HG02852 (cell line): ENCODE results near the gene NCOA6.
"Not testable (repeated sequence)": the region's sequence is repeated elsewhere in the genome, so short reads cannot be mapped to it uniquely, and the experiment has no call there.

Experiments
- ATAC-seq: cut with Tn5 transposase; IDR thresholded peaks from one replicate; pipeline ENCODE4 v1.9.1; 2021; ENCODE audit warnings: mild to moderate bottlenecking, moderate library complexity; ENCODE audit not compliant: unreplicated experiment

NCOA6 gene

GRCh38 chr20:34831936-34832335 lies 6.5 kb upstream of the NCOA6 start:
- ATAC-seq = no peak

GRCh38 chr20:34829191-34829590 lies 3.7 kb upstream of the NCOA6 start:
- no peak for ATAC-seq

DNA sequence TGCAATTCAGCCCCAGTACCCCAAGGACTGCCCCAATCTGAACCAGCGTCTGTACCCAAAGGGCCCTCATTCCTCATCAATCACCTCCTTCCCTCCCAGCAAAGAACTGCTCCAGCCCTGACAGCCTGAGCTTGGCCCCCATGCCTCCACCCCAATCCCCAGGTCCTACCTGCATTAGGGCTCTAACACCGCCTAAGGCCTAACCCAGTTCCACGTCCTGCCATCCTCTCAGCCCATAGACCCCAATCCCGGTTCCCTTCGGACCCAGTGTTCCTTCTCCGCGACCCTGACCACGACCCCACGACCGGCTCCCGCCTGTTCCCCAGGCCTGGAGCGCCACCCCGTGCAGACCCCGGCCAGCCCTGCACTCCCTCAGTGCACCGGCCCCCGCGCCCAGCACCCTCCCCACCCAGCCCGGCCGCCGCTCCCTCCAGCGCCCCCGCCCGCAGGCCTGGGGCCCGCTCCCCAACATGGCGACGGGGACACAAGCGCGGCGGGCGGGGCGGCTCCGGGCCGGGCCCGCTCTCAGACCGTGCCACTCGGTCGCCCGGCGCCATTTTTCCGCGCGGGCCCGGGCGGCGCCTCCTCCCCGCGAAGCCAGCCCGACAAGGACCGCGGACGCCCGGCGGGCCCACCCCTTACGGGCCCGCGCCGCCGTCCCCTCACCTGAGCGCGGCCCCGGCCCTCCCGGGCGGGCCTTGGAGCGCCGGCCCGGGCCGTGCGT lies 483 bp downstream of the NCOA6 start:
- peak; percentile 80 for ATAC-seq

- peak; percentile 44 for ATAC-seq
Observed at GRCh38 chr20:34824452-34824805, 1.0 kb downstream of the NCOA6 start.

DNA sequence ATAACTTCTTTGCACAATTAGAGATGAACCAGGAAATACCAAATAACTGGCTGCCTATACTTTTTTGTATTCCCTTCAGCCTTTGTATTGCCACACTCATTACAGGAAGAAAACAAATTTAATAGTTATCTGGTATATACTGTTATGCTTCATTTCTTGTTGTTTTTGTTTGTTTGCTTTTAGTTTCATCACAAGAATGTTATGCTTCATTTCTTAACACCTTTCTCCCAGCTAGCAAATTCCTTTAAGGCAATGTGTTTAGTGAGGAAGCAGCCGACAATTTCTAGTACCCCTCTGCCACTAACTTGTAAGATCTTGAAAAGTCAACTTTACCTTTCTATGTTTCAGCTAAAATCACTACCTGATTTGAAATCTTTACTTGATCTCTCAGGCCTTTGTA lies 1.4 kb downstream of the NCOA6 start:
- no peak for ATAC-seq

- no peak for ATAC-seq
Observed at GRCh38 chr20:34820805-34821578, 4.5 kb downstream of the NCOA6 start.

DNA sequence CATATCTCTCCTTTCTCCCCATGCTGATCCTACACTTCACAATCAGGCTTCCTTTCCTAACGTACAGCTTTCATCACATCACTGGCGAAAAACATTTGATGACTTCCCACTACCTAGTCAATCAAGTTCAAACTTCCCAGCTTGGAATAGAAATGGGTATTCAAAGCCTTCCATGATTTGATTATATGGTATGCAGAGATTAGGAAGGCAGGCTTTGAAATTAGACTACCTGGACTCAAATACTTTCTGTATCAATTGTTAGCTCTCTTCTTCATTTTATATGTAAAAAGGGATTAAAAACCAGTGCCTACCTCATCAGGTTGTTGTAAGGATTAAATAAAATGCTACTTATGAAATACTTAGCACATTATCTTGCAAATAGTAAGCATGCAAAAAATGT lies 7.7 kb downstream of the NCOA6 start:
- ATAC-seq = no peak

DNA sequence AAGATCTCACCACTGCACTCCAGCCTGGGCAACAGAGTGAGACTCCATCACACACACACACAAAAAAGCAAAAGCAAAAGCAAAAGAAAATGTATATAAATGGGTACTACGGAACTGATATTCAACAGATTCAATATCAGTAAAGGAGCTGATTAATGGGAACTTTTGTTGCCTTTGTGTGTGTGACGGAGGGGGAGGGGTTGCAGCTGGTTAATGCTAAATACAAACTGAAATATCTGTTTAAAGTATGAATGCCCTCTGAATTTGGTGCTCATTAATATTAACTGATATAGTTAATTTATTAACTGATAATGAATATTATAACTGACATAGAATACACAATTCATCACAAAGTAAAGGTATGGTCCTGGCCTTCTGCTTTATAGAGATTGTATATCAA lies 8.4 kb downstream of the NCOA6 start:
- no peak for ATAC-seq

DNA sequence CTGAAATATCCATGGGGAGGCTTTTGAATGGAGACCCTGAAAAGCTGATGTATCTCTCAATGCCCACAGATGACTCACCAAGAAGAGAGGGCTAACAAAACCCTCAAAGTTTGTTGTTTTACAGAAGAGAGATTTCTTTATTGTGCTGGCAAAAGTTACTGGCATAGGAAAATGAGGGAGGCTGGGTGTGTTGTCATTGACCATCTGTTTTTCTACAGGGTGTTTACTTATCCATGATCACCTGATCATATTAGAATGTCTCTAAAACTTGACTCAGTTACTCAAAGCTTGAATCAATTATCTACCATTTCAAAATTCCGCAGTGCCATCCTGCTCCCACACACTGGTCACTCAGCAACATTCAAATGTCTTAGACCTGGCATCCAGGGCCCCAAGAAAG lies 9.8 kb downstream of the NCOA6 start:
- no peak for ATAC-seq

DNA sequence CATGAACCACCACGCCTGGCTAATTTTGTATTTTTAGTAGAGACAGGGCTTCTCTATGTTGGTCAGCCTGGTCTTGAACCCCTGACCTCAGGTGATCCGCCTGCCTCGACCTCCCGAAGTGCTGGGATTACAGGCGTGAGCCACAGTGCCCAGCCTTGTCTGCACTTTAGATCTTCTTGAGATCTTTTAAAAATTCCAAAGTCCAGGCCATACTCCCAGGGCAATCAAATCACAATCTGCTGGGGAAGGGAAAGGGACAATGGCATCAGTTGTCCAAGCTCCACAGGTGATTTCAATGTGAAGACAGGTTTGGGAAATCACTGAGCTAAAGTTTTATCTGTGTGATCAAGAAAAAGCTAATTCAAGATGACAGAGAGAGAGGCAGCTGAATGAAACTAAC lies 16.9 kb downstream of the NCOA6 start:
- ATAC-seq = no peak

- ATAC-seq = not testable (repeated sequence)
Observed at GRCh38 chr20:34807944-34808465, 17.4 kb downstream of the NCOA6 start.

DNA sequence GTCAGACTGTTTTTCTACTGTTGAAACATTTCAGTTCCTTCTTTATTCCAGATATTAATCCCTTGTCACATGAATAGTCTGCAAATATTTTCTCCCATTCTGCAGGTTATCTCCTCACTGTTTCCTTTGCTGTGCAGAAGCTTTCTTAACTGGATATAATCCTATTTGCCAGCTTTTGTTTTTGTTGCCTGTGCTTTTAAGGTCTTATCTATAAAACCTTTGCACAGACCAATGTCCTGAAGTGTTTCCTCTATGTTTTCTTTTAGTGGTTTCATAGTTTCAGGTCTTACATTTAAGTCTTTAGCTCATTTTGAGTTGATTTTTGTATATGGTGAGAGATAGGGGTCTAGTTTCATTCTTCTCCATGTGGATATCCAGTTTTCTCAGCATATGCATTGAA lies 19.2 kb downstream of the NCOA6 start:
- no peak for ATAC-seq

DNA sequence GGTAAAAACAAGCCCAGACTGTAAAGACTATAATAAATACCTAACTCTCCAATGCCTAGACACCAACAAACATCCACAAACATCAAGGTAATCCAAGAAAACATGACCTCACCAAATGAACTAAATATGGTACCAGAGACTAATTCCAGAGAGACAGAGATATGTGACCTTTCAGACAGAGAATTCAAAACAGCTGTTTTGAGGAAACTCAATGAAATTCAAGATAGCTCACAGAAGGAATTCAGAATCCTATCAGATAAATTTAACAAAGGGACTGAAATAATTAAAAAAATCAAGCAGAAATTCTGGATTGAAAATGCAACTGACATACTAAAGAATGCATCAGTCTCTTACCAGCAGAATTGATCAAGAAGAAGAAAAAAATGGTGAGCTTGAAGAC lies 26.6 kb downstream of the NCOA6 start:
- no peak for ATAC-seq

DNA sequence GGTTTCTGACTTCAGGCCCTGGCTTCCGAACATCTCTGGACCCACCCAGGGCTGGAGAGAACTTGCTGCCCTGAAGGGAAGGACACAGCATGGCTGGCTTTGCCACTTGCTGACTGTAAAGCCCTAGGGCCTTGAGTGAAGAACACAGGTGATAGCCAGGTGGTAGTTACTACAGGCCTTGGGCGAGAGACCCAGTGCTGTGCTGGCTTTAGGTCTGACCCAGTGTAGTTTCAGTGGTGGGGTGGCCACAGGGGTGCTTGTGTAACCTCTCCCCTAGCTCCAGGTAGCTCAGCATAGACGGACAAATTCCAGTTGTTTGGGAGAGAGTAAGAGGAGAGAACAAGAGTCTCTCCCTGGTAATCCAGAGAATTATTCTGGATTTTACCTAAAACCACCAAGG lies 27.1 kb downstream of the NCOA6 start:
- ATAC-seq = no peak

DNA sequence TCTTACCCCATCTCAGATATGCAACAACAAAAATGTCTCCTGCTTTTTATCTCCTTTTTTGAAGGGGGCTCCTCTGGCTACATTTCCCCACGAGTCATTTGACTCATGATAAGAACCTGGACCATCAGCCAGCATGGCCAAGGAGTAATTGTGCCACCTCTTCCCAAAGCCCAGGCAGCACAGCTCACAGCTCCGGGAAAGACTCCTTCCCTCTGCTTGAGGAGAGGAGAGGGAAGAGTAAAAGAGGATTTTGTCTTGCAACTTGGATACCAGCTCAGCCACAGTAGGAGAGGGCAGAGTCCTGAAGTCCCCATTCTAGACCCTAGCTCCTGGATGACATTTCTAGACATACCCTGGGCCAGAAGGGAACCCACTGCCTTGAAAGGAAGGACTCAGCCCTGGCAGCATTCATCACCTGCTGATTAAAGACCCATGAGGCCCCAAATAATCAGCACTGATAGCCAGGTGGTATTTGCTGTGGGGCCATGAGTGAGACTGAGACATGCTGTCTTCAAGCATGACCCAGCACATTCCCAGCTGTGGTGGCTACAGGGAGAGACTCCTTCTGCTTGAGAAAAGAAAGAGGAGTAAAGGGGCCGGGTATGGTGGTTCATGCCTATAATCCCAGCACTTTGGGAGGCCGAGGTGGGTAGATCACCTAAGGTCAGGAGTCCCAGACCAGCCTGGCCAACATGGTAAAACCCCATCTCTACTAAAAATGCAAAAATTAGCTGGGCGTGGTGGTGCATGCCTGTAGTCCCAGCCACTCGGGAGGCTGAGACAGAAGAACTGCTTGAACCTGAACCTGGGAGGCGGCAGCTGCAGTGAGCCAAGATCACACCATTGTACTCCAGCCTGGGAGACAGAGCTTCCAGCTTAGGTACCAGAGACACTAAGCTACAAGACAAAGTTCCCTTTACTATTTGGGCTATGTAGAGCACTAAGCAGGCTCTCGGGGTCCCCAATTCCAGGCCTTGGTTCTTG lies 28.1 kb downstream of the NCOA6 start:
- ATAC-seq = no peak

GRCh38 chr20:34794006-34794585 lies 31.4 kb downstream of the NCOA6 start:
- no peak for ATAC-seq

DNA sequence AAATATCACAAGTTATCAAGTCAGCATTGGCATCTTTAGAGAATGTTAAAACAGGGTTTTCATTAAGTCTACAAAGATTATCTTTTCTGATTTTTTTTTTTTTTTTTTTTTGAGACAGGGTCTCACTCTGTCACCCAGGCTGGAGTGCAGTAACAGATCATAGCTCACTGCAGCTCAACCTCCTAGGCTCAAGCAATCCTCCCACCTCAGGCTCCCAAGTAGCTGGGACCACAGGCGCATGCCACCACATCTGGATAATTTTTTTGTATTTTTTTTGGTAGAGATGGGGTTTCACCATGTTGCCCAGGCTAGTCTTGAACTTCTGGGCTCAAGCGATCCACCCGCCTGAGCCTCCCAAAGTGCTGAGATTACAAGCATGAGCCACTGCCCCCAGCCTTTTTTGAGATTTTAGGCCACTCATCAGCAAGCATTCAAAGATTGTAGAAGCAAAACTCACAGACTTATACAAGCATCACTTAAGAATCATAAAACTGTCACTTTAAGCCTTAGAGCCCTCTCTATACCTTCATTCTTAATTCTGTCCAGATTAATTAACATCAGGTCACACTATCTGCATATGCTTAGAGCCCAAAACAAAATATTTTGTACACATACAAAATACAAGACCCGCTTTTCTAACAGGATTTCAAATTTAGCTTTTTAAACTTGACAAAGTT lies 32.6 kb downstream of the NCOA6 start:
- no peak for ATAC-seq

DNA sequence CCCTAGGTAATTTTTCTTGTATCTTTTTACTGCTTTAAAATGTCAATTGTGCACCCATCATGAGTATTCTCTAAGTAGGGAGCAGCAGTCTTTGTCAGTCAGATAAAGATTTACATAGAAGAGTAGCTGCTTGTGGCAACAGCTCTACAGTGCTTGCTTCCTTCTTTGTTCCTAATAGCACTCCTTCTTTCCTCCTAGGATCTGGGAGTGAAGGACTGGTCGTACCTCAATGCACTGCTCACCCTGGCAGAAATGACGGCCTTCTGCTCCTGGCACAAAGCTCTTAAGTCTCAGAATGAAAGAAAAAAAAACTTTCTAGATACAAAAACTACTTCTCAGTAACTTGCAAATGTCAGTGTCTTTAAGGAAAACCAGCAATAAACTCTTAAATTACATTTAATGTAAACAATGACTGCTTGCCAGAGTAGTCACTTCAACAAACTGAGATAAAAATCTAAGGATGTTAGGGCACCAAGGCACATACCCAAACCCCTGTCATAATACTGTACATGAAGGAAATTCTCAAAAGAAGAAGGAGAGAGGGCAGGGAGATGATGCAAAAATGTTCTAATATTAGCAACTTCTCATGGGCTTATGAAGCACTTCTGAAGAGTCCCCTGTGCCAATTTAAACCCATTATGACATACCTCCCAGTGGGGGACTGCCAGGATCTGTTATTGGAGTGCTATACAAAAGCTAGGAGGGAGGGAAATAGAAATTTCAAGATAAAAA lies 34.0 kb downstream of the NCOA6 start:
- ATAC-seq = no peak

DNA sequence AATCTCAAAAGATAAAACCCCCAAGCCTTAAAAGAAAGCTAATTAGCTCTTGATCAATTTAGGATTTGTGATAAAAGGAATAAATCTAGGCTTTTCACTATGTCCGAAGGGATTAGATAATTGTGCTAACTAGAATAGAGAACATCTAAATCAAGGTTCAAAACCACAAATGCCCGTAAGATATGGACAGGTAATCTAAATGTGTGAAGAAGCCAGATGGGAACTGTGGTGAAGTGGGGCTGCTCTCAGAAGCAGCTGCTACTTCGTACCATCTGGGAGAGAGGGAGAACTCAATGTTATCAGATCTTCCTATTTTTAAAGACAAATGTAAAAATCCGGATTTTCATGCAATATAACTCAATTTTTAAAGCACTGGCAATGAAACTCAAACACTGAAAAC lies 44.2 kb downstream of the NCOA6 start:
- no peak for ATAC-seq

DNA sequence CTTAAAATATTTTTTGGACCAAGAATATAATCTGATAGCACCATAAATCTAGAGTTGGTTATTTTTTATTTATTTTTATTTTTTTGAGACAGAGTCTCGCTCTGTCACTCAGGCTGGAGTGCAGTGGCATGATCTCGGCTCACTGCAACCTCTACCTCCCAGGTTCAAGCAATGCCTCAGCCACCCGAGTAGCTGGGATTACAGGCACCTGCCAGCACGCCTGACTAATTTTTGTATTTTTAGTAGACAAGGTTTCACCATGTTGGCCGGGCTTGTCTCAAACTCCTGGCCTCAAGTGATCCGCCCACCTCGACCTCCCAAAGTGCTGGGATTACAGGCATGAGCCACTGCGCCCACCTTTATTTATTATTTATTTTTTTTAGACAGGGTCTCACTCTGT lies 45.2 kb downstream of the NCOA6 start:
- ATAC-seq = not testable (repeated sequence)
